ENCODE results near the gene KDM5A.

- TF ChIP-seq GATA2 (IDR thresholded peaks at IDR 0.05; ENCODE audit: low read depth, low read length) = no peak
- TF ChIP-seq GATA3 (IDR thresholded peaks at IDR 0.05; ENCODE audit: low read depth, low read length) = no peak
These were observed 152.7 kb downstream of the KDM5A start for GRCh38 chr12:236445-236844.
